C4-2B (cell line): ENCODE data around the gene KPTN.

Experiments
- ZFX ChIP-seq: fragments of 450-650 bp; IDR thresholded peaks from 2 replicates; pipeline ENCODE4 v1.6.1; 2017
- TF ChIP-seq, protein P1 (sequence below): fragments of 450-650 bp; conservative IDR thresholded peaks from 2 replicates; pipeline ENCODE4 v1.5.1; 2017; ENCODE audit warnings: mild to moderate bottlenecking

DNA sequence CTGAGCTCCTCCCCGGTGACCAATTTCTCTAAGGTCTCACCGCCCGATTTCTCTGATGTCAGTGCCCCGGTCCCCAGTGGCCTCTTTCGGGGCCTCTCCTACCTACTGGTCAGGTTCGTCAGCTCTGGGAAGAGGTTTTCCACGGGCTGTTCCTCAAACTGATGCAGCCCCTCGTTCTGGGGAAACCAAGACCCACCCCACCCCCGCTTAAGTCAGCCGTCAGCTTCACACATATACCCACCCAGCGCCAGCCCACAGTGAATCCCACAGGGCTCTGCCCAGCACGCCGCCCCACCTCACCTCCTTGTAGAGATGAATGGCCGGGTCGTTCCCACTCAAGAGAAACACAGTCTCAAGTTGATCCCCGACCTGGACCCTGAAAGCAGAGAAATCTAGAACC lies 3.4 kb downstream of the KPTN start:
- TF ChIP-seq, protein P1, sequence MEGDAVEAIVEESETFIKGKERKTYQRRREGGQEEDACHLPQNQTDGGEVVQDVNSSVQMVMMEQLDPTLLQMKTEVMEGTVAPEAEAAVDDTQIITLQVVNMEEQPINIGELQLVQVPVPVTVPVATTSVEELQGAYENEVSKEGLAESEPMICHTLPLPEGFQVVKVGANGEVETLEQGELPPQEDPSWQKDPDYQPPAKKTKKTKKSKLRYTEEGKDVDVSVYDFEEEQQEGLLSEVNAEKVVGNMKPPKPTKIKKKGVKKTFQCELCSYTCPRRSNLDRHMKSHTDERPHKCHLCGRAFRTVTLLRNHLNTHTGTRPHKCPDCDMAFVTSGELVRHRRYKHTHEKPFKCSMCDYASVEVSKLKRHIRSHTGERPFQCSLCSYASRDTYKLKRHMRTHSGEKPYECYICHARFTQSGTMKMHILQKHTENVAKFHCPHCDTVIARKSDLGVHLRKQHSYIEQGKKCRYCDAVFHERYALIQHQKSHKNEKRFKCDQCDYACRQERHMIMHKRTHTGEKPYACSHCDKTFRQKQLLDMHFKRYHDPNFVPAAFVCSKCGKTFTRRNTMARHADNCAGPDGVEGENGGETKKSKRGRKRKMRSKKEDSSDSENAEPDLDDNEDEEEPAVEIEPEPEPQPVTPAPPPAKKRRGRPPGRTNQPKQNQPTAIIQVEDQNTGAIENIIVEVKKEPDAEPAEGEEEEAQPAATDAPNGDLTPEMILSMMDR, result no peak
- TF ChIP-seq ZFX, result no peak
